ENCODE results near the gene SLC25A28. TPM values are rescaled to one million over a fixed set of nuclear protein-coding genes. Genes with fewer than 3 reads are reported as not detected.

The SLC25A28 gene, protein sequence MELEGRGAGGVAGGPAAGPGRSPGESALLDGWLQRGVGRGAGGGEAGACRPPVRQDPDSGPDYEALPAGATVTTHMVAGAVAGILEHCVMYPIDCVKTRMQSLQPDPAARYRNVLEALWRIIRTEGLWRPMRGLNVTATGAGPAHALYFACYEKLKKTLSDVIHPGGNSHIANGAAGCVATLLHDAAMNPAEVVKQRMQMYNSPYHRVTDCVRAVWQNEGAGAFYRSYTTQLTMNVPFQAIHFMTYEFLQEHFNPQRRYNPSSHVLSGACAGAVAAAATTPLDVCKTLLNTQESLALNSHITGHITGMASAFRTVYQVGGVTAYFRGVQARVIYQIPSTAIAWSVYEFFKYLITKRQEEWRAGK
- total RNA-seq = 17.3 TPM

DNA sequence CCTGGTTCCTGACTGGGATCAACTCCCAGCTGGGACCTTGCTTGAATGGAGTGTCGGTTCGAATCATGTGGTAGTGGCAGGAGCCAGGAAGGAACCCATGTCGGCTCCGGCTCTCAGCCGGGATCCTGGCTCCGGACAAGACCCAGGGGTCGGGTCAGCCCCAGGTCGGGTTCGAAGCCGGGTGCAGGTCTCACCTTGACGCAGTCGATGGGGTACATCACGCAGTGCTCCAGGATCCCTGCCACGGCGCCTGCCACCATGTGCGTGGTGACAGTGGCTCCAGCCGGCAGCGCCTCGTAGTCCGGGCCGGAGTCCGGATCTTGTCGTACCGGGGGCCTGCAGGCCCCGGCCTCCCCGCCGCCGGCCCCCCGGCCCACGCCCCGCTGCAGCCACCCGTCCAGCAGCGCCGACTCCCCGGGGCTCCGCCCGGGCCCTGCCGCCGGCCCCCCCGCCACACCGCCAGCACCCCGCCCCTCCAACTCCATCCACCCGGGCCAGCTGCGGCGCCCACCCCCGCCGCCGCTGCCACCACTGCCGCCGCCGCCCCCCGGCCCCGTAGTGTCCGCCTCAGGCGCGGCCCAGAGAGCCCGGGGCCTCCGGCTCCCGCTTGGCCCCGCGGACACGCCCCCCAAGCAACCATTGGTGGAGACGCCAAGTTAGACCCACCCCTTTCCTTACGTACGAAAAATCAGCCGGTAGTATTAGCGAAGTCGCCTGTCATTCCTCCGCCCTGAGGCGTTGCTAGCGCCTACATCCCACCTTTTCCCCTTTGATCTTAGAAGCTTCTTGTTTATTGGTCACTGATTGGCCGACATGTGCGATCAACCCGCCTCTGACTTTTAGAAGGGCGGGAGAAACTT lies at the start of gene SLC25A28:
Gene SLC25A28 (minus strand): TSS at position 589 of the 860 bp plus-strand sequence. CDS start 104 bp downstream, at position 485.

DNA sequence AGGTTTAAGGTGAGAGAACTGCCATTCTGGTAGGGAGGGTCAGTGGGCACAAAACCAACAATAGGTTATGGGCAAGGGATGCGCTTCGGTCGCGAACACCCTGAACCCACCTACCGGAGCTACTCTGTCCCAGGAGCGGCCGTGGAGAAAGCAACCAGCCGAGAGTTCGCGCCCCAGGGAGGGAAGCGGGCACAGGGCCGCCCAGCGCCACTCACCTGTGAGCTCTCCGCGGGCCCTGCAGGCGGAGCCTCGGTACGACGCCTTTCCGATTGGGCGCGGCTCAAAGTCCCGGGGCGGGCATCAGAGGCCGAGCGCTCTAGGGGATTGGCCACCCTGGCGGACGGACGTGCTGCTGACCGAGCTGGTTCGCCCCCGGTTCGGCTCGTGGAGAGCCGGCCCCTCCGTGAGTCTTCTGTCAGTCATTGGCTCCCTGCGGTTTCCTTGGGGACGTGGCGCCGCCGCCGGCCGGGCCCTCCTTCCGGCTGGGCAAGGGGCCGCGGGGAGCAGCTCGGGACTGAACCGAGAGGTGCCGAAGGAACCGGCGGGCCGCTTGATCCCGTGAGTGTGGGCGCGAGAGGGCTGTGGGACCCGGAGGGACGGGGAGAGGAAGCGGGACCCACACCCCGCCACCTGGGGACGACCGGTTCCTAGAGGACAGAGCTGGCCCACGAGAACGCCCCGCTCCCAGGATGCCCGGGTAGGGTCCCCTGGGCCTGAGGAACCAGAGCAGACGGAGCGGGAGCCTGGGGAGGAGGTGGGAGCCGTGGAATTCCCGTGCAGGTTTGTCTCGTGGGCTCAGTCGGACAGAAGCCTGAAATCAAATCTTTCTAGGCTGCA lies 39.0 kb upstream of the SLC25A28 start, which contains the start of gene ENTPD7:
Gene ENTPD7 (plus strand): TSS at position 479 of the 837 bp plus-strand sequence. CDS start 448 bp downstream, outside the sequence.

Other genes starting within 250 kb of the SLC25A28 start
- 26.1 TPM for gene GOT1, start 189.8 kb downstream of the SLC25A28 start, total RNA-seq
- not detected for gene NKX2-3, start 87.5 kb downstream of the SLC25A28 start, total RNA-seq
- gene ENTPD7, start 39.1 kb upstream of the SLC25A28 start, total RNA-seq = 16.7 TPM
- gene COX15, start 111.7 kb upstream of the SLC25A28 start, total RNA-seq = 54.6 TPM
- 31.0 TPM for gene CUTC, start 111.8 kb upstream of the SLC25A28 start, total RNA-seq
- gene ABCC2, start 162.2 kb upstream of the SLC25A28 start, total RNA-seq = 3.4 TPM

All from camera-type eye (tissue), 1 donor.